GM21360 (cell line): ENCODE measurements around the gene SLC25A3.
A peak's percentile ranks its signal among the peaks of the same experiment; 100 is the strongest.
"Not testable (repeated sequence)": the region's sequence is repeated elsewhere in the genome, so short reads cannot be mapped to it uniquely, and the experiment has no call there.

Experiments used
- ATAC-seq: cut with Tn5 transposase; IDR thresholded peaks from one replicate; pipeline ENCODE4 v1.9.1; 2021; ENCODE audit warnings: mild to moderate bottlenecking, moderate library complexity; ENCODE audit not compliant: unreplicated experiment

The SLC25A3 gene

DNA sequence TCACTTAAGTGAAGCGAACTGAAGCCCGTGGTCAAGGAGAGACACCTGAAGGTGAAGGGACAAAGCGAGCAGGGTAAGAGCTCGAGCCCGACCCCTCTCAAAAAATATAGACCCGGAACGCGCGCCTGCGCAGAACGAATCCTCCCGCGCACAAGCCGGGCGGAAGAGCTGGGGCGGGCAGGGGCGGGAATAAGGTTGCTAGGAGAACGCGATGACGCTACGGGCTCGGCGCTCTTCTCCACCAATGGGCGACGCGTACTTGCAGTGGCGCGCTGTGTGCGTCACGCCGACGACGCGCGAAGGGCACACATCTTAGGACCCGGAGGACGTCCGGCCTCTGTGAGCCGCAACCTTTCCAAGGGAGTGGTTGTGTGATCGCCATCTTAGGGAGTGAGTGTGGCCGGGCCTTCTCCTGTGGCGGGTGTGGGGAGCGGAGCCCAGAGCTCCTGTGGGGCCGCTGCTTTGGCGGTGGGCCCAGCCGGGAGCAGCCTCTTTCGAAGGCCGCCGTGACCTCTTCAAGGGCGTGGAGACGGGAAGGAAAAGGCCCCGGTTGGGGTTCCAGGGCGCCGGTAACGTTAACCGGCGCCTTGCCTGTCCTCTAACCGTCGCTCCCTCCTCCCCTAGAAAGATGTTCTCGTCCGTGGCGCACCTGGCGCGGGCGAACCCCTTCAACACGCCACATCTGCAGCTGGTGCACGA, at the start of gene SLC25A3:
Gene SLC25A3, plus strand, starts transcription at position 336 of the 699 bp plus-strand sequence. Its CDS starts 293 bp downstream, at position 629.
- peak; percentile 100 for ATAC-seq

DNA sequence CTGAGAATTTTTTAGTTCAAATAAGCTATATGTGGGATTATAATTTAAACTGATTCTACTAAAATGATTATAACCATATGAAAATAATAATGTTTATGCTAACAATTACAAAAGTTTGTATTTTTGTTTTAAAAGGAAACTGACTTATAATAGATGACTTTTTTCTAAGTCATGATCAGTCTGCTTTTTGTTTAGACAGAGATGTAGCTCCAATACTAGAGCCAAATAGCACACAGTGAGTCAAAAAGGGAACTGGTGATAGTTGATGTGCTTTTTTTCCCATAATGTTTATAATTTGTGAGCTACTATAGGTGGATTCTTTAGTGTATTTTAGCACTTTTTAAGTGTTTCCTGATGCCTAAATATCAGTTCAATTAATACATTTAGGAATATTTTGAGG, 49.8 kb upstream of the SLC25A3 start:
- ATAC-seq = no peak

DNA sequence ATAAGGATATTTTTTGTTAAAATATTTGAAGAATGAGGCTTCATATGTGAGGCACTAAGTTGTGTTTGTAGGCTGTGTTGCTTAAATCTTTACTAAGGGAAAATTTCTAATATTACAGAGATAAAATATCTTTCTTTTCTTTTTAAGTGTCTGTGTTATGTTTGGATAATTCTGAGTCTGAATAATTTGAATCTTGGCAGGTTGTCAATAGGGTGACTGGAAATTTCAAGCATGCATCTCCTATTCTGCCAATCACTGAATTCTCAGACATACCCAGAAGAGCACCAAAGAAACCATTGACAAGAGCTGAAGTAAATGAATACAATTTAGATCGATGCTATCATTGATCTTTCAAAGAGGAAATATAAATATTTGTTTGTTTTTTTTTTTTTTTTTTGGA, 48.7 kb upstream of the SLC25A3 start:
- ATAC-seq = no peak

DNA sequence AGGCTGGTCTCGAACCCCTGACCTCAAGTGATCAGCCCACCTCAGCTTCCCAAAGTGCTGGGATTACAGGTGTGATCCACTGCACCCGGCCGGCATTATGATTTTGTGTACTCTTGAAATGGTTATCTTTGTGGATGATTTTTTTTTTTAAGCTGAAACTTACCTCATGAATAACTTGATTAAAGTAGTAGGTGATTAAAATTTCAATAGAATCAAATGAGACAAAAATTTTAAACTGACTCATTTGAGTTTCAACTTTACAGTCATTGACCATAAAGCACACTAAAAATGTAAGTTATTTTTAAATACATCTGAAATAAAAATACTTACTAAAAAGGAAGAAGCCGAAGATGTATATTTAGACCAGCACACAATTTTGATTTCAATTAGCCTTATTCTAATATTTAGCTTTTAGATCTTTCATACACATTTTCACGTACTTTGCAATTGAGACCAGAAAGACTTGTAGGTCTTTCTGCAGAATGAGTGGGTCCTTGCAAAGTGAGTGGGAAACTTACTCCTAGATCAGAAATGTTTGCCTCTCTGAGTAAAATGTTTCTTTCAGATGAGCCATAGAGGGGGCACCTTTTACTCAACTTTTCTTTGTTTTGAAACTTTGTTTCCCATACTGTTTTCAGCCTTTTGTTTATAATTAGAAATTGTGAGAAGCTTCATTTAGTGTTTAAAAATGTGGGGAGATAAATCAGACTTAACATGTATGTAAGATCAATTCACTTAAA, 43.9 kb upstream of the SLC25A3 start:
- no peak for ATAC-seq

DNA sequence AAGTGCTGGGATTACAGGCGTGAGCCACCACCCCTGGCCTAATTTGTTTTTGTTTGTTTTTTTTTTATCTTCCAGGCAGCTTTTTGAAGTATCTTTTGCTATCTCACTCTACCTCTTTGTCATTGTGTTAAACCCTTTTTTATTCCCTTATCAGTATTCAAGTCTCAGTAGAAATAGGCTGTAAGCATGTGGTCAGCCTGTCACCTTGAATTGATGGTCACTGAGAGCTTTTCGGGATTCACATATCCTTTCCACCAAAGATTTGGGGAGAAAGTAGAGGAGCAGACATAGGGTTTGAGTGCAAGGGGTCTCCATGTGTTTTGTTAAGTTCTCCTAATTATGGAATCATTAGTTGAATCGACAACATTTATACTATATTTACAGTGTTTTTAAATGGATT, 41.7 kb upstream of the SLC25A3 start:
- ATAC-seq = no peak

DNA sequence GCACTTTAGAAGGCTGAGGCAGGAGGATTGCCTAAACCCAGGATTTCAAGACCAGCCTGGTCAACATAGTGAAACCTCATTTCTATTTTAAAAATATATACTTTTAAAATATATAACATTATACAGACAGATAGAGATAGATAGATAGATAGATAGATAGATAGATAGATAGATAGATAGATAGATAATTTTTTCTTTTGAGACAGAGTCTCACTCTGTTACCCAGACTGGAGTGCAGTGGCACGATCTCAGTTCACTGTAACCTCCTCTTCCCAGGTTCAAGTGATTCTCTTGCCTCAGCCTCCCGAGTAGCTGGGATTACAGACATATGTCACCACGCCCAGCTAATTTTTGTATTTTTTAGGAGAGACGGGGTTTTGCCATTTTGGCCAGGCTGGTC, 35.4 kb upstream of the SLC25A3 start:
- ATAC-seq = not testable (repeated sequence)

DNA sequence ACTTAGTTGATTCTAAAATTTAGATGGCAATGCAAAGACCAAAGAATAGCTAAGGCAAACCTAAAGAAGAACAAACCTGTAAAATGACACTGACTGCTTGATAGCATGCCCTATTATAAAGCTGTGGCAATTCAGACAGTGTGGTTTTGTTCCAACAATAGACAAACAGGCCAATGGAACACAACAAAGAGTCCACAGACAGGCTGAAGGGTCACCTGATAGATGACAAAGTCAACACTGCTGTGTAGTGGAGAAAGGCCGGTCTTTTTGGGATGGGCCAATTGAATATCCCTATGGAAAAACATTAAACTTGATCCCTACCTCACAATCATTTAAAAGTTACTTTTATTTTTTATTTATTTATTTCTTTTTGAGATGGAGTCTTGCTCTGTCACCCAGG, 33.8 kb upstream of the SLC25A3 start:
- ATAC-seq = no peak

DNA sequence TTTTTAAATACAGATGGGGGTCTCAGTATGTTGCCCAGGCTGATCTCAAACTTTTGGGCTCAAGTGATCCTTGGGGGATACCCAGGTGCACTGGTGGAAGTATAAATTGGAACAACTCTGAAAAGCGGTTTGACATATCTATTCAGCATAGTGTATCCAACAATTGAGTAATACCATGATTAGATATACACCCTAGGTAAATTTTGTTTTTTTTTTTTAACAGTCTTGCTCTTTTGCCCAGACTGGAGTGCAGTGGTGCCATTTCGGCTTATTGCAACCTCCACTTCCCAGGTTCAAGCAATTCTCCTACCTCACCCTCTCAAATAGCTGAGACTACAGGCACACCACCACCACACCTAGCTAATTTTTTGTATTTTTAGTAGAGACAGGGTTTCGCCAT, 31.6 kb upstream of the SLC25A3 start:
- no peak for ATAC-seq

DNA sequence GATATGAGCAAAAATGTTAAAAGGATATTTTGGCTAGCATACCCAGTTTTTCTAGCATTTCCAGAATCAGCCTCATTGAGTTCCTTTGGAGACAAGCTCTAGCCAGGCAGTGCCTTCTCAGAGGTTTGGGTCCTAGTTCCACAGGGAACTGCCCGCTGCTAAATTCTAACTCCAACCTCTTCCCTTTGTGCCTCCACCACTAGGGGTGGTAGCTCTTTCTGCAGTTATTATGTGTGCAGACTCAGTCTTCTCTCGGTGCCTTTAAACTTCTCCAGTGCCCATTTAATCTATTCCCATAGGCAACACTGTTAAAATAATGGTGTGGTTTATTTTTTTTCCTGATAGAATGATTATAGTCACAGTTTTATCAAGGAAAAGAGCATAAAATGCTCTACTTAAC, 21.5 kb upstream of the SLC25A3 start:
- no peak for ATAC-seq

DNA sequence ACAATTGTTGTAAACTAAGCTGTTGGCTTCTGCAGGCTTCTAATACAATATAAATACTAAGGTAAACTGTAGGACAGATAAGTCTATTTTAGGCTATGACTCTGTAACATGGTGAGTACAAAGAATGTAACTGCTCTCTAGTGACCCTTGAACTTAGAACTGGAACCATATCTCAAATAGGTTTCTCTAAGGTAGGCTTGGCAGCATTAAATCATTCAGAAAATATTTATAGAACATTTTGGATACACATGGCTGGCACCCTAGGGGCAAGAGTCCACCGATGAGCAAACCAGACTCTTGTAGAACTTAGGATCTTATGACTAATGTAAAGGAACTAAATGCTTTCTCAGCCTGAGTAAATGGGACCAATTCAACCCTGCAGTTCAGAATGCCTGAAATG, 19.4 kb upstream of the SLC25A3 start:
- no peak for ATAC-seq

DNA sequence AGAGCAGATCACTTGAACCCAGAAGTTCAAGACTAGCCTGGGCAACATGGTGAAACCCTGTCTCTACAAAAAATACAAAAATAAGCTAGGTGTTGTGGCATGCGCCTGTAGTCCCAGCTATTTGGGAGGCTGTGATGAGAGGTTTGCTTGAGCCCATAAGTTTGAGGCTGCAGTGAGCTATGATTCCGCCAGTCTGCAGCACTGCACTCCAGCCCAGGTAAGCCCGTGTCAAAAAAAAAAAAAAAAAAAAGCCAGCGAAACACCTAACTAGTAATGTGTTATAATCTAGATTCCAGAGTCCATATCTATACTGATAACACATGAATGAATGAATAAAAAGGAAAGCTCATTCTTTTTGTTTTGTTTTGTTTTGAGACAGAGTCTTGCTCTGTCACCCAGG, 18.5 kb upstream of the SLC25A3 start:
- ATAC-seq = no peak

DNA sequence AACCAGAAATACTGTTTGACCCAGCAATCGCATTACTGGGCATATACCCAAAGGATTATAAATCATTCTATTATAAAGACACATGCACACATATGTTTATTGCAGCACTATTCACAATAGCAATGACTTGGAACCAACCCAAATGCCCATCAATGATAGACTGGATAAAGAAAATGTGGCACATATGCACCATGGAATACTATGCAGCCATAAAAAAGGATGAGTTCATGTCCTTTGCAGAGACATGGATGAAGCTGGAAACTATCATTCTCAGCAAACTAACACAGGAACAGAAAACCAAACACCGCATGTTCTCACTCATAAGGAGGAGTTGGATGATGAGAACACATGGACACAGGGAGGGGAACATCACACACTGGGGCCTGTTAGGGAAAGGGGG, 16.7 kb upstream of the SLC25A3 start:
- not testable (repeated sequence) for ATAC-seq

DNA sequence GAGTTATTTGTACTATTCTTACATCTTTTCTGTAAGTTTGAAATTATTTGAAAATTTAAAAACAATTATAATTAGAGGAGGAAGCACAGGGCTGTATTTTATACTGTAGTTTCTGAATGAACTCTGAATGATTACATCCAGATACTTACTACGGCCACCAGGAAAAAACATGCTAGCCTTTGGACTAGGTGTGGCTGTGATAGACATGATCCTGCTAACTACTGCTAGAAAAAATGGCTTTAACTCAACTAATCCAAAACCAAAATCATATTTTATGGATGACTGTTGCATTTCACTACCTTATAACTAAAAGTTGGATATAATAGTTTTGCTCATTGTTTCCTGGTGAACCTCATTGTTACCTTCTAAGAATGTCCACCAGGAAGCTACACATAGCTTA, 15.1 kb upstream of the SLC25A3 start:
- ATAC-seq = no peak

DNA sequence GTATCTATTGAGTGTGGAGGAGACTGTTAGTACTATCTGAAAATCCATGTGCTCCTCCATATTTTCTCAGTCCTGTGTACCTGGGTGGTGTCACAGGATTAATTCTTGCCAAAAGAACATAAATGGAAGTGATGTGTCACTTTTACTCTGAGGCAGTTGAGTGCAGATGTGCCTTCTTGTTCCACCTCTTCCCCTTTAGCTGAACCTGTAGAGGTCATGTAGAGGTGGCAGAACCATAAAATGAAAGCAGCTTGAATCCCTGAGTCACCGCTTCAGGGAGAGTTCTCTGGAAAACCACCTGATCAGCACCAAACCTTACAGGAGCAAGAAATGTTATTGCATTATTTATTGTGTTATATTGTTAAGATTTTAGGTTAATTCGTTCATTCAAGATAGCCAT, 14.7 kb upstream of the SLC25A3 start:
- no peak for ATAC-seq

DNA sequence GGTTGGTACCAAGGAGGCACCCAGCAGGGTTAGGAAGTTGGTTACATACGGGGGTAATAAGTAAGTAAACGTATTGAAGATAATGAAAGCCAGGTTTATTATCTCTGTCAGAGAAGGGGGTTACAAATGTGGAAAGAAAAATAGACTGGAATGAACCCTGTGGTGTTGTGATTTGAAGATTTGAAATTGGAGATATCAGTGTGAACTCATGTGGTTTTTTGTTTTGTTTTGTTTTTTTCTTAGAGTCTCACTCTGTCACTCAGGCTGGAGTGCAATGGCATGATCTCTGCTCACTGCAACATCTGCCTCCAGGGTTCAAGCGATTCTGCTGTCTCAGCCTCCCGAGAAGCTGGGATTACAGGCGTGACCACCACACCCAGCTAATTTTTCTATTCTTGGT, 14.1 kb upstream of the SLC25A3 start:
- ATAC-seq = no peak

DNA sequence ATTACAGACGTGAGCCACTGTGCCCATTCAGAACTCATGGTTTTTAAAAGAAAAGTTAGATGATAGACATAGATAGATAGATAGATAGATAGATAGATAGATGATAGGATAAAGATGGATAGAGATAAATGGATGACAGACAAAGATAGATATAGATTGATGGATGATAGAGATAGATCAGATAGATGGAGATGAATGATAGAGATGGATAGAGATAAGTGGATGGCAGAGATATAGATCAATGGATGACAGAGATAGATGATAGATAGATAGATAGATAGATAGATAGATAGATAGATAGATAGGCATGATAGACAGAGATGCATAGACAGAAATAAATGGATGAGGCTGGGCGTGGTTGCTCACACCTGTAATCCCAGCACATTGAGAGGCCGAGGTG, 13.7 kb upstream of the SLC25A3 start:
- ATAC-seq = no peak

DNA sequence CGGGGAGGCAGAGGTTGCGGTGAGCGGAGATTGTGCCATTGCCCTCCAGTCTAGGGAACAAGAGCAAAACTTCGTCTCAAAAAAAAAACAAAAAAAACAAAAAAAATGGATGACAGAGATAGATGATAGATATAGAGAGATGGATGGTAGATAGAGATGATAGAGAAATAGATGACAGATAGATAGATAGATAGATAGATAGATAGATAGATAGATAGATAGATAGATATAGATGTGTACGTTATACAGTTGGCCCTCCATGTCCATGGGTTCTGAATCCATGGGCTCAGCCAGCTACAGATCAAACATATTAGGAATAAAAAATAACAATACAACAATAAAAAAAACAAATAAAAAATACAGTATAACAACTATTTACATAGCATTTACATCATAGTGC, 12.8 kb upstream of the SLC25A3 start:
- no peak for ATAC-seq

DNA sequence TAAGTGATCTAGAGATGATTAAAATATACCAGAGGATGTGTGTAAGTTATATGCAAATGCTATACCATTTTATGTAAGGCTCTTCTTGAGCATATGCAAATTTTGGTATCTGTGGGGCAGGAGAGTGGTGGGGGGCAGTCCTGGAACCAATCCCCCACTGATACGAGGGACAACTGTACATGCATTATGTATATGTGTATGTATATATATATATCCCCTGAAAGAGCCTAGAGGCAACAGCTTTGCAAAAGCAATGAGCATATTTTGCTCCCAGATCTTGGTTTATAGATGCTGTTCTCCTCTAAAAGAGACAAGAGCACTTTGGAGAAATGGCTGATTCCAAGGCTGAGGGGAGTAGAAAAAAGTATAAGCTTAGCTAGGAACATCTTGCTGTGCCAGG, 12.4 kb upstream of the SLC25A3 start:
- ATAC-seq = no peak

DNA sequence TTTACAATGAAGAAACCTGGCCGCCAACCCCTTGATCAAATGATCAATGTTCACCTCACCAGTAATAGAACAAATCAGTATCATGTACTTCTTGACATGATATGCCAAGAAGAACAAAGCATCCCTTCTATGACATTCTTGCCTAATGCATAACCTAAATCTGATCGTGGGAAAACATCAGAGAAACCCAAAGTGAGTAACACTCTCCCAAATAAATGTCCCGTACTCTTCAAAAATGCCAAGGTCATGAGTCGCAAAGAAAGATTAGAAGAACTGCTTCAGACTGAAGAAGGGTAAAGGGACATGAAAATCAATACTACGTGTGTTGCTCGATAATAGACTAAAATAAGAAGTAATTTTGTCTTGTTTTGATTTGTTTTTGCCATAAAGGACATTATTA, 11.4 kb upstream of the SLC25A3 start:
- ATAC-seq = no peak

DNA sequence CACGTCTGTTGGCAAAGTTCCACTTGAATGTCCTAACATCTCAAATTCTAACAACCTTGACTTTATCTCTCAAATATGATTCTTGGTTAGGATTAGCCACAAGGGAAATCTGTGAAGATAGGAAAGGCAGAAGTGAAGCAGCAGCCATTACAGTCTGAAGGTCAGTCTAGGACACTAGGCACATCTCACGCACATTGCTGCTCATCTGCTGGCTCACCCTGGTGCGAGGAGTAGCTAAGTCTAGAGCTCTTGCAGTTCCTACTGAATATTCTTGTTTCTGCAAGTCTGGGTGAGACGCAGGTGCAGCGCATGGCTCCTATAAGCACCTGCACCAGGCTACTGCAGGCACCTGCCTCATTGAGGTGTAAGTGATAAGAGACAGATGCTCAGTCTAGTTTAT, 6.4 kb upstream of the SLC25A3 start:
- ATAC-seq = no peak

DNA sequence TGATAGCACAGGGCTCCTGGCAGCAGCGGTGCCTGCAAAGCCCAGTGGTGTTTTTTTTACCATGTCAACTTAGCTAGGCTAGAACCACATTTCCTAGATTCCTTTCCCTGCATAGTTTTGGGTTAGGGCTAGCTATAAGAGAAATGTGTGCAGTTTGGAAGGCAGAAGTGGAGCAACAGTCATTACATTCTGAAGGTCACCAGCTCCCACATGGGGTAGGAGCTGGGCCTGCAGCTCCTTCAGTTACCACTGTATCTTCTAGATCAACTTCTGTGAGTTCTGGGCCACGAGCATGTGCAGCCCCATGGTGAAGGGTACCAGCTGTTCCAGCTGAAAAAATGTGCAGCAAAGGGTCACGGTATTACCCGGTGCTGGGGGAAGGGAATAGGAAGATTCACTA, 2.3 kb upstream of the SLC25A3 start:
- ATAC-seq = no peak

DNA sequence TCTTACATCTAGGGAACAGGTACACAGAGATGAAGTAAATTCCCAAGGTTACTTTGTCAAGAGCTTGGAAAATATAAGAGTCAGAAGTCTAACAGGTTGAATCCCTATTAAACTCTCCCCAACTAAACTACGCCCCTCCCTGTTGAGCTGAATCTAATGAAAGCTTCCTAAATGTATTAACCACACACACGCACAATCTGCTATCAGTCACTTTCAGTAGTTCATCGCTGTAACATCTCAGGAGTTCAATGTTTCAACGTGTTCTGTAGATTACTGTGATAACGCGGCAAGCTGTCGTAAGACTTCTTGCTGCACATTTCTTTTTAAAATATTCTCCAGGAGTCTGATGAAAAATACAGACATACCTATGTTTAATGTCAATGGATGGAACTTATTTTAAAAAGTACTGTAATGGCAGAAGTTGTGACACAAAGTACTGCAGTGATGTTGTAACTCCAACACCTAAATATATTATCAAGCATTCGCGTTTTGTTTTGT, 612 bp upstream of the SLC25A3 start:
- no peak for ATAC-seq
